G401.6 (cell line): ENCODE results near the gene ADARB2.
"Not testable (repeated sequence)": the region's sequence is repeated elsewhere in the genome, so short reads cannot be mapped to it uniquely, and the experiment has no call there.

Experiments
- FAIRE-seq: peaks from 2 replicates; lab custom pipeline; 2012; peaks lifted over from hg19 to GRCh38; lab: Jason Lieb, UNC

Gene ADARB2

DNA sequence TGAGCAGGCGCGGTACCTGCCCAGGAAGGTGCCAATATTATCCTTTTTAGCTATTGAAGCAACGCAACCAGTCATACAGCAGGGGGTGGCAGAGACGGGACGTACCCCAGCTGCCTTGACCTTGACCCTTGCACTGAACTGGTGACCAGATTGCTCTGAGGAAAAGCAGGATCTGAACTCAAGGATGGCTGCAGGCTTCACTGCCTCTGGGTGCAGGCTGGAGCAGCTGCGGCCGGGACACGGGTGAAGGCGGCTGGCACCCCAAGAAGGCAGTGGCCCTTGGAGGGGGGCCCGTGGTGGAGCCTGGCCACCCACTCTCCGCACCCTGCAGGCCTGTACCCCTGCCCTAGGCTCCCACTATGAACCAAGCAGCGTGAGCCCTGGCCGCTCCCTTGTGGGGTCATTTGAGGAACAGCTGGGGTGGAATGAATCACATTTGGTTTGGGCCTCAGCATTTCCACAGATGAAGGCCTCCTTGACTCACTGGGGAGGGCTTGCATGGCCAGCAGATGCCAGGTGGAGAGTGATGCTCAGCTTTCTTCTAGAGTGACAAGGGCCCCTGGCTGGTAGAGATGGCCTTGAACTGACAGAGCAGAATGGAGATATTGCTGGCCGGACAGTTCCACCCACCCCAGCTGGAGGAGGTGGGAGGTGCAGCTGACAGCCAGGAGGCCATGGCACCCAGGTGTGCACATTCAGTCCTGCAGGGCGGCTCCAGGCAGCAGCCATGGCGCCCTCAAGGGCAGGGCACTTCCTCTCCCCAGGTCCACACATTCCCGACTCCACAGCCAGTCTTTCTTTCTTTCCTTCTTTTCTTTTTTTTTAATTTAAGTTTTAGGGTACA, 462.4 kb downstream of the ADARB2 start:
- FAIRE-seq = no peak

DNA sequence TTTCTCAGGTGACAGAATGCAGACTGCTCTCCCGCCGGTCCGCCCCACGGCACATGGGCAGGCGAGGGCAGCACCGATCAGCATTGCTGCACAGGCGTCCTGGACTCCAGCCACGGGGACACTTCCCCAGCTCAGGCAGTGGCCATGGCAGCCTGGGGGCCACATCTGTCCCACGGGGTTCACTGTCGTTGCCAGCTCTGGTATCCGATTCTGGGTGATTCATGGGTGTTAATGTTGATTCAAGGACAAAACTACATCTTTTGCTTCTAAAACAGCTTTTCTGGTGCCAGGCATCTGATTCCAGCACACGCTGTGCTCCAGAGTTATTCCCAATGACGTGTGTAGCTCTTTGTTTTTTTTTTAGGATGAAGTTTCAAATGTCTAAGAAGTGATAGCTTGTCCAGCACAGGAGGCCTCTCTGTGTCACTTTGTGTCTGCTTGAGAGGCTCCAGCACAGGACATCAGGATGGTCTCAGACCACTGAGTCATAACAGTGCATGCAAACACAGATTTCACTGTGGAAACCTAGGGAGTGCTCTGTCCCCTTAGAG, 463.1 kb downstream of the ADARB2 start:
- FAIRE-seq = no peak

- FAIRE-seq = no peak
Observed at GRCh38 chr10:1273372-1274105, 463.8 kb downstream of the ADARB2 start.

- no peak for FAIRE-seq
Observed at GRCh38 chr10:1272777-1273161, 464.6 kb downstream of the ADARB2 start.

- no peak for FAIRE-seq
Observed at GRCh38 chr10:1272079-1272776, 465.1 kb downstream of the ADARB2 start.

DNA sequence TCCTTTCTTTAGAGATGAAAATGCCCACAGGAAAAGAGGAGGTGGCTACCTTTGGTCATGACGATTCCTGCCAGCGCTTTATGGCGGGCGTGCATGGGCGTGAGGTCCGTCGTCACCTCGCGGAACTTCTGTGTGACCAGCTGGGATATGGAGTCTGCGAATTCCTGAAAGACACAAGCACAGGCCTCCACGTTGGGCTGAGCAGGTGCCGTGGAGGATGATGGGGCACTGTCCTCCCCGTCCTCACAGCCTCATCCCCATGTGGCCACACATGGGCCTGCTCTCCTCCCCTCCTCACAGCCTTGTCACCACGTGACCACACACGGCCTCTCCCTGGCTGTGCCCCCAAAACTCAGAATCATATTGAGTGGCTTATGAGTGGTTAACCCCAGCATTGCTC, 466.4 kb downstream of the ADARB2 start:
- FAIRE-seq = no peak

- FAIRE-seq = no peak
Observed at GRCh38 chr10:1270490-1270889, 466.8 kb downstream of the ADARB2 start.

- no peak for FAIRE-seq
Observed at GRCh38 chr10:1268831-1269230, 468.5 kb downstream of the ADARB2 start.

- no peak for FAIRE-seq
Observed at GRCh38 chr10:1267568-1267967, 469.8 kb downstream of the ADARB2 start.

DNA sequence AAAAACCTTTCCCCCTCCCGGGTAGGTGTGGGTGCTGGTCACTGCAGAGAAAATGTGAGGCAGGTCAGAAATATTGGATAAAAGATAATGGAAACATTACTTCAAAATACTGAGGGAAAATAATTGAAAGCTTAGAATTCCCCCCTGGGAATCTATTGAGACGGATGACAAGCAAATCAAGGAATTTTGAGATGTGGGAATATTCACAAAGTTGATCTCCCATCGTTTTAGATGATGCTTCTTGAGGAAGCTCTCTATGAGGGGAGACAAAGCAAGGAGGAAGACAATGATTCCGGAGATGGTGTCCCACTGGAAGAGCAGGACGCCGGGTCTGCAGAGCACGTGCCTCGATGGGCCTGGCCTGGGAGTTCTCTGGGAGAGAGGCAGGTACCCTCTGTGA, 470.2 kb downstream of the ADARB2 start:
- no peak for FAIRE-seq

DNA sequence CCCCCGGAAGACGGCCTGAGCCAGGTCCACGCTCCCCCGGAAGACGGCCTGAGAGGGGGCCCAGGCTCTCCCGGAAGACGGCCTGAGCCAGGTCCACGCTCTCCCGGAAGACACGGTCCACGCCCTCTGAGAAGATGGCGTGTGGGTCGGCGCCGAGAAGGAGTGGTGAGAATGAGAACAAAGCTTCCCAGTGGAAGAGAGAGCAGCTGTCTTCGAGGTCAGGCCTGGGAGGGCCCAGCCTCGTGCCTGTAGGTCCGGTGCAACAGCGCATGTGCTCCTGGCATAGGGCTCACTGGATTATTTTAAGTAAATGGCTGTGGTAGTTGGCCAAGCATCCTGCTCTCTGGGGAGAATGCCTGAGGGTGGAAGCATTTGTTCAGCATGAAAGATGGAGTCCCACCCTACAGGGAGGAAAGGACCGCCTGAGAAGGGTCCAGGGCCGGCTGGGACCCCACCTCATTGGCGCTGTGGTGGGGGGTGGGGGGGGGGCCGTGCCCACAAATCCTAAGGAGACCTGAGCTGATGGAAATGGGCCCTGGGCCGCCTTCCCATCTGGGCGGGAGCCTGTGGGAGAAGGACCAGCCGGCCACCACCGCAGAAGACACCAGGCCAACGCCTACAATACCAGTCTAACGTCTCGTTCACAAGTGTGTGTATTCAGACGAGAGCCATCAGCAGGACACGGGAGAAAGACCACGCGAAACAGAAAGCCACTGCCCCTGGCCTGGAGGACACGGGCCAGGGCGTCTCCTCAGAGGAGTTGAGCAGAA, 471.1 kb downstream of the ADARB2 start:
- no peak for FAIRE-seq

DNA sequence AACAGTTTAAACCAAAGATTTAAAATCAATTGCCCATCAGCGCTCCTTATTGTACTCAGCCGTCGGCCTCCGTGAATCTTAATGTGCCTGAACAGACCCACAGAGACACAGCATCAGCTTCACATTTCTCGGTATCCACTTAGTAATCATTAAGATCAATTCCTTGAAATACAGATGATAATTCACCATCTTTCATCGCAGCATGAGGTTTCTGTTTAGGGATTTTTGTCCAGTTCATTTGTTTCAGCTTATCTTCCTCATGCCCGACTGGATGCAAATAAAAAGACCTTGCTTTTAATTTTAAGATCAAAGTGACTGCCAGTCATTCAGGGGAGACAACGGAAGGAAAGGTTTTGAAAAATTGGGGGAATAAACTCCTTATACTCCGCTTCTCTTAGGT, 473.3 kb downstream of the ADARB2 start:
- no peak for FAIRE-seq

- FAIRE-seq = no peak
Observed at GRCh38 chr10:1257274-1257673, 480.1 kb downstream of the ADARB2 start.

DNA sequence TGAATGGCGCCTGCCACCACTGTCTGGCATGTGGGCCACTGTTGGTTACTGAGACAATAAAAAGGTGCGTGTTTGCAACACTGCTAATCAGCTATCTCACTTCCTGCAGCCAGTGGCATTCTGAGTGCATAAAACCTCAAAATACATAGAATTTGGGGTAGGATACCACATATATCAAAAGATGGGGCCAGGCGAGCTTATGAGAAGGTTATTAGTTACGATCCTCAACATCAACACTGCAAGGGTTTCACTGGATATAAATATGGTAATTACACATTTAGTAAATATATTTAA, 480.9 kb downstream of the ADARB2 start:
- FAIRE-seq = no peak

DNA sequence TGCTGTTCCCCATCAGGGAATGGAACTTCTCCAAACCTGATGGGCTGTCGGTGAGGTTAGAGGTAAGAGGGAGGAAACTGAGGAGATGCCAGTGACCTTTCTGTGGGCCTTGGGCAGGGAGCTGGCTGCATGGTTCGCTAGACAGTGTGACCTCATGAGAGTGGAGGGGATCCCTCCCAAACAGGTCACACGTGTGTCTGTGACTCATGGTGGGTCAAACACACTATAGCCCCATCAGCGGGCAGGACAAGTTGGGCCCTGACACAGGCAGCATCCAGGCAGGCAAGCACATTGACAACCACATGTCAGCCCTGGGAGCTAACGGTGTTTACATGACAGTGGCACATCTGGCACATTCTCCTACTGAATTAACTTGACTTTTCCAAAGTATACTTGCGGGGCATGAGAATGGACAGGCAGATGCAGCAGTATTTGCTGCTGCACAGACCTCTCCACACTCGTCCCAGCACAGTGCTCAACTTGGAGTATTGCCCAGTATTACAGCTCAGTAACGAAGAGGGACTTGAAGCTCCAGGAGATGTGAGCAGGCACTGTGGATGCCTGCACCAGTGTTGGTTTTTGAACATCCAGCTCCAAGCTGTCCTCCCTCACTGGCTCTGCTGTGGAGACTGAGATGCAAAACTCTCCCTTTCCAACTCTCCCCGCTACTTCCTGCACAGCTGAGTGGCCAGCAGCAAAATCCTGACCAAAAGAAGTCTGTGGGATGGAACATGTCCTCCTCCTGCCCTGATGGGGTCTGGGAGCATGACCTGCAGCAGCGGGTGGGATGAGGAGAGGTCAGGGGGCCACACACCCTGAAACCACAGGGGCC, 481.5 kb downstream of the ADARB2 start:
- no peak for FAIRE-seq

DNA sequence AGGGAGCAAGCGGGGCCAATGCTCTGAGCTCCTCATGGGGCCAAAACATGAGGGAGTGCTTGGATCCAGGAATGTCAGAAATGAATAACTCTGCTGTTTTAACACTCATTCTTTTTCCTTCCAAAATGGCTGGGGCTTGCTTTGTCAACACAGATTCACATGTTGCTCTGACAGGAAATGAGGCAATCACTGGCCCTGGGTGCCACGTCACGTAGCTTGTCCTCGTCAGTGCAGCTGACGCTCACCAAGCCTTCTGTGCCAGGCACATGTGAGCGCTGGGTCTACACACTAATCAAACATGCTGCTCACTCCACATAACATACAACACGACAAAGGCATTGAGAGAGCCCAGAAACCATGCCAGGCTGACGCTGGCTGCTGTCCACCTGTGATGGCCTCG, 482.2 kb downstream of the ADARB2 start:
- FAIRE-seq = no peak

DNA sequence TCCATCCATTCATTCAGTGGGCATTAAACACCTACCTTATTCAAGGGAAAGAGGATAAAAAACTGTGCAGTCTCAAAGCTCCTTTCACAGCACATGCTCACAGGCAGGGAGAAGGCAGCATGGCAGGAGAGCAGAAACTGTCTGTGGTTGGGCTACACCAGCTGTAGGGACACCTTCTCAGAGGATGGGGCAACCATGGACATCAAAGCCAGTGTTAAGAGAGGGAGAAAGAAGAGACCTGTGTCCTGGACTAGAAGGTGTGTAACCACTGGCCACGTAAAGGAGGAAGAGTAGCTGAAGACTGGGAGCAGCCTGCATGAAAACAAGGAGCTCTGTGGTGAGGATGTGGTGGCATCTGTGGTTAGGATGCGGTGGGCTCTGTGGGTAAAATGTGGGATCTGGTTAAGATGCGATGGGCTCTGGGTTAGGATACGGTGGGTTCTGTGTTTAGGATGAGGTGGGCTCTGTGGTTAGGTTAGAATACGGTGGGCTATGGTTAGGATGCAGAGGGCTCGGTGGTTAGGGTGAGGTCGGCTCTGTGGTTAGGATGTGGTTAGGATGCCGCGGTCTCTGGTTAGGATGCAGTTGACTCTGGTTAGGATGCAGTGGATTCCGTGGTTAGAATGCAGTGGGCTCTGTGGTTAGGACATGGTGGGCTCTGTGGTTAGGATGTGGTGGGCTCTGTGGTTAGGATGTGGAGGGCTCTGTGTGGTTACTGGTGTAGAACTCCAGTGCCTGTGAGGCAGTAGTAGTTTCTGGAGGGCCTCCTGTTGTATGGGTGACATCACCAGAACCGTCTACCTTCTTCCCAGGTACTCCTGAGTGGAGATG, 483.6 kb downstream of the ADARB2 start:
- FAIRE-seq = no peak

DNA sequence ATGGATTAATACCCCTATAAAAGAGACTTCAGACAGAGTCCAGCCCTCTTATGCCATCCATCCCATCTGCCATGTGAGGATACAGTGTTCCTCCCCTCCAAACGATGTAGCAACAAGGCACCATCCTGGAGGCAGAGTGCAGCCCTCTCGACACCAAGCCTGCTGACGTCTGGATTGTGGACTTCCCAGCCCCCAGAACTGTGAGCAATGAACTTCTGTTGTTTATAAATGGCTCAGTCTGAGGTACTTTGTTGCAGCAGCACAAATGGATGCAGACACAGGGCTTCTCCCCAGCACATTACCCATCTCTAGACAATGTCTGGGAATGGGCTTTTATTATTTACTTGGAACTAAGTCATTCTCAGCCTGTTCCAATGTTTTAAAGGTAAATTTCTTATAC, 485.6 kb downstream of the ADARB2 start:
- no peak for FAIRE-seq

DNA sequence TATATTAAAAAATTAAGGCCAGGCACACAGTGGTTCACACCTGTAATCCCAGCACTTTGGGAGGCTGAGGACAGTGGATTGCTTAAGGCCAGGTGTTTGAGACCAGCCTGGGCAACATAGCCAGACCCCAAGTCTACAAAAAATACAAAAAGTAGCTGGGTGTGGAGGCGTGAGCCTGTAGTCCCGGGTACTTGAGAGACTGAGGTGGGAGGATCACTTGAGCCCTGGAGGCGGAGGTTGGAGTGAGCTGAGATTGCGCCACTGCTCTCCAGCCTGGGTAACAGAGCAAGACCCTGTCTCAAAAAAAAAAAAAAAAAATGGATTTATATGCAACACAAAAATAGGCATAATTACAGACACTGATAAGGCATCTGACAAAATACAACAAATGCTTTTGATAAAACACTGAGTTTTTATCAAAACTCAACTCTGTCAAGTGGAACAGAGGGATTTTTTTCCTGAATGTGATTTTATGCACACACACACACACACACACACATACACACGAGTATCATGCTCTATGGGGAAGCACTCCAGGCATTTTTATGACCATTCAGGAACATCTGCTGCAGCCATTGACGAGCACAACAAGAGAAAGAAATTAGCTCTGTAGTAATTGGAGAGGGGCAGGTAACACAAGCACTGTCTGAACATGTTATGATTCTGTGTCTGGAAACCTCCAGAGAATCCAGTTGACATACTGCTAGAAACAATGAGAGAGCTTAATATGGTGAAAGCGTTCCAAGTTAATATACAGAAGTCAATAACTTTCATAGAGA, 488.0 kb downstream of the ADARB2 start:
- no peak for FAIRE-seq

DNA sequence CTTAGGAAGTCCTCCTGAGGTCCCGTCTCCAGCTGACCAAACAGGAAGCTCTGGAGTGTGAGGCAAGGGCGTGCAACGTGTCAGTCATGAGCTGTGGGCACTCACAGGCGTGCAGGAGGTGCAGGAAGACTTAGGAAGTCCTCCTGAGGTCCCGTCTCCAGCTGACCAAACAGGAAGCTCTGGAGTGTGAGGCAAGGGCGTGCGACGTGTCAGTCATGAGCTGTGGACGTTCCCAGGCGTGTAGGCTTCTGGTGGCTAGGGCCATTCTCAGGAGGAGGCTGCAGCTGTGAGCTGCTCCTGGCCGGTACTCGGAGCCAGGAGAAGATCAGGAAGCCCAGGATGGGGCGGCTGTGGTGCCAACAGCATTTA, 489.1 kb downstream of the ADARB2 start:
- FAIRE-seq = not testable (repeated sequence)
